A549 (cell line): ENCODE measurements around the gene KCNJ10.

Source experiments
- CEBPB ChIP-seq, 2 experiments: fragments of >200 bp in 1 of 2; sonication (Bioruptor Twin) in 1 of 2; formaldehyde crosslinking in 1 of 2; IDR thresholded peaks; 2 replicates each; pipeline ENCODE4 v1.6.1; 2012 to 2016
- EP300 ChIP-seq, 2 experiments: fragments of >200 bp; sonication (Bioruptor Twin); formaldehyde crosslinking; IDR thresholded peaks; 2 replicates in 1 of 2; 3 replicates in 1 of 2; pipeline ENCODE4 v1.6.1; 2016 to 2017
- HOXA7 ChIP-seq: fragments of 250-450 bp; sonication (Bioruptor Pico); IDR thresholded peaks from 2 replicates; pipeline ENCODE4 v1.5.0; 2020; ENCODE audit warnings: mild to moderate bottlenecking, moderate library complexity
- JUNB ChIP-seq: fragments of >200 bp; sonication (Bioruptor Twin); formaldehyde crosslinking; IDR thresholded peaks from 2 replicates; pipeline ENCODE4 v1.6.1; 2016
- MAFK ChIP-seq: fragments of 450-650 bp; IDR thresholded peaks from 2 replicates; pipeline ENCODE4 v1.6.1; 2014; ENCODE audit not compliant: partially characterized antibody
- POLR2A ChIP-seq: IDR thresholded peaks from 2 replicates; pipeline ENCODE4 v1.6.1; 2012; ENCODE audit warnings: mild to moderate bottlenecking, low read length
- TF ChIP-seq, protein P1 (sequence below): fragments of >200 bp; sonication (Bioruptor Twin); formaldehyde crosslinking; IDR thresholded peaks from 3 replicates; pipeline ENCODE4 v1.5.1; 2016
- TF ChIP-seq, protein P2 (sequence below): IDR thresholded peaks from 2 replicates; pipeline ENCODE4 v1.6.1; 2012
- TF ChIP-seq, protein P3 (sequence below): fragments of 450-650 bp; IDR thresholded peaks from 2 replicates; pipeline ENCODE4 v1.6.1; 2014; ENCODE audit warnings: antibody characterized with exemption
- TF ChIP-seq, protein P4 (sequence below): IDR thresholded peaks from 2 replicates; pipeline ENCODE4 v1.6.1; 2012; ENCODE audit warnings: low read depth, borderline replicate concordance
- TF ChIP-seq, protein P5 (sequence below): IDR thresholded peaks from 2 replicates; pipeline ENCODE4 v1.6.1; 2012
- TF ChIP-seq, protein P6 (sequence below): fragments of 200-600 bp; sonication (generic); IDR thresholded peaks from 2 replicates; pipeline ENCODE4 v1.6.1; 2016; ENCODE audit warnings: antibody characterized with exemption, mild to moderate bottlenecking, moderate library complexity

DNA sequence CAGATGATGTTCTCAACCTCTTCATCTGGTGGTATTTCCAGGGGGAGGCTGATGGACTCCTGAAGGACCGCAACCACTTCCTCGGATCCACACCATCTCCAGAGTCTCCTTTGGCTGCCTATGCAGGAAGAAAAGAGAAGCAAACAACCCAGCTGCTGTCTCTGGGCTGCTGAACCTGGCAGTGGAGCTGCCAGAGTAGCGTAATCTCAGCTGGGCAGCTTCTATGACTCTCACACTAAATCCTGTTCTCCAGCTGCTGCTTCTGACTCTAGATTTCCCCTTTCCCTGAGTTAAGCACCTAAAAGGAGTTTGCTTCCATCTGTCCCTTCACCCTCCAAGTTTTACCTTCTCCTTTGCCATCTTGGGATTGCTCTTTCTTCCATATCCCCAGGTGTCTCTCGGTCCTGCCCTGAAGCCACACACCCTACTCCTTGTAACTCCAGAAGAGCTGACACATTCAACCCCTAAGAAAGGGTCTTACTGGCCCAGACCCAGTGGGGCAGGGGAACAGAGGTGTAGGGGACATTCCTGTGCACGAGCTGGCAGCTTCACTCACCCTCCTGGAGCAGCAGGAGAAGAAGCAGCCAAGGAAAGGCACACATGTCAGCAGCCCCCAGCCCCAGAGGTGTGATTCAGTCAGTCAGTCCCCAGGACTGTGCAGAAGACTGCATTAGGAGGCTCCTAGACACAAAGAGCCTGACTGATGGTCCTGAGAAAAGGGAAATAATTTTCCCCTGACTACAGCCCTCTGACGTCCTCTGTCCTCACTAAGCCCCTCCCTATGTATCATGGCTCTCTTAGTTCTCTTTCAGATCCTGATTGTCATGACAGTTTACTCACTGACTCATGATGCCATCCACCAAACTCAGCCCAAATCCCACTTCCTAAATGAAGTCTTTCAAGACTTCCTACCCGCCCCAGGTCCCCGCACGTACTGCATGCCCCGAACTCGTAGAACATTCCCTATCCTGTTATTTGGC, 116.1 kb downstream of the KCNJ10 start, which contains the start of gene SLAMF9:
- TF ChIP-seq, protein P1, sequence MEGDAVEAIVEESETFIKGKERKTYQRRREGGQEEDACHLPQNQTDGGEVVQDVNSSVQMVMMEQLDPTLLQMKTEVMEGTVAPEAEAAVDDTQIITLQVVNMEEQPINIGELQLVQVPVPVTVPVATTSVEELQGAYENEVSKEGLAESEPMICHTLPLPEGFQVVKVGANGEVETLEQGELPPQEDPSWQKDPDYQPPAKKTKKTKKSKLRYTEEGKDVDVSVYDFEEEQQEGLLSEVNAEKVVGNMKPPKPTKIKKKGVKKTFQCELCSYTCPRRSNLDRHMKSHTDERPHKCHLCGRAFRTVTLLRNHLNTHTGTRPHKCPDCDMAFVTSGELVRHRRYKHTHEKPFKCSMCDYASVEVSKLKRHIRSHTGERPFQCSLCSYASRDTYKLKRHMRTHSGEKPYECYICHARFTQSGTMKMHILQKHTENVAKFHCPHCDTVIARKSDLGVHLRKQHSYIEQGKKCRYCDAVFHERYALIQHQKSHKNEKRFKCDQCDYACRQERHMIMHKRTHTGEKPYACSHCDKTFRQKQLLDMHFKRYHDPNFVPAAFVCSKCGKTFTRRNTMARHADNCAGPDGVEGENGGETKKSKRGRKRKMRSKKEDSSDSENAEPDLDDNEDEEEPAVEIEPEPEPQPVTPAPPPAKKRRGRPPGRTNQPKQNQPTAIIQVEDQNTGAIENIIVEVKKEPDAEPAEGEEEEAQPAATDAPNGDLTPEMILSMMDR: no peak
- TF ChIP-seq, protein P2, sequence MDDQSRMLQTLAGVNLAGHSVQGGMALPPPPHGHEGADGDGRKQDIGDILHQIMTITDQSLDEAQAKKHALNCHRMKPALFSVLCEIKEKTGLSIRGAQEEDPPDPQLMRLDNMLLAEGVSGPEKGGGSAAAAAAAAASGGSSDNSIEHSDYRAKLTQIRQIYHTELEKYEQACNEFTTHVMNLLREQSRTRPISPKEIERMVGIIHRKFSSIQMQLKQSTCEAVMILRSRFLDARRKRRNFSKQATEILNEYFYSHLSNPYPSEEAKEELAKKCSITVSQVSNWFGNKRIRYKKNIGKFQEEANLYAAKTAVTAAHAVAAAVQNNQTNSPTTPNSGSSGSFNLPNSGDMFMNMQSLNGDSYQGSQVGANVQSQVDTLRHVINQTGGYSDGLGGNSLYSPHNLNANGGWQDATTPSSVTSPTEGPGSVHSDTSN: no peak
- TF ChIP-seq HOXA7 (CRISPR knock-in tag): no peak
- TF ChIP-seq EP300 (IDR thresholded peaks at IDR 0.05): no peak
- TF ChIP-seq, protein P3, sequence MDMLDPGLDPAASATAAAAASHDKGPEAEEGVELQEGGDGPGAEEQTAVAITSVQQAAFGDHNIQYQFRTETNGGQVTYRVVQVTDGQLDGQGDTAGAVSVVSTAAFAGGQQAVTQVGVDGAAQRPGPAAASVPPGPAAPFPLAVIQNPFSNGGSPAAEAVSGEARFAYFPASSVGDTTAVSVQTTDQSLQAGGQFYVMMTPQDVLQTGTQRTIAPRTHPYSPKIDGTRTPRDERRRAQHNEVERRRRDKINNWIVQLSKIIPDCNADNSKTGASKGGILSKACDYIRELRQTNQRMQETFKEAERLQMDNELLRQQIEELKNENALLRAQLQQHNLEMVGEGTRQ: no peak
- TF ChIP-seq POLR2A: no peak; the same call in 1 of the 2 replicates
- TF ChIP-seq, protein P4, sequence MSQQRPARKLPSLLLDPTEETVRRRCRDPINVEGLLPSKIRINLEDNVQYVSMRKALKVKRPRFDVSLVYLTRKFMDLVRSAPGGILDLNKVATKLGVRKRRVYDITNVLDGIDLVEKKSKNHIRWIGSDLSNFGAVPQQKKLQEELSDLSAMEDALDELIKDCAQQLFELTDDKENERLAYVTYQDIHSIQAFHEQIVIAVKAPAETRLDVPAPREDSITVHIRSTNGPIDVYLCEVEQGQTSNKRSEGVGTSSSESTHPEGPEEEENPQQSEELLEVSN: no peak
- no peak for TF ChIP-seq CEBPB (IDR thresholded peaks at IDR 0.05)
- TF ChIP-seq MAFK: no peak
- no peak for TF ChIP-seq JUNB
- TF ChIP-seq, protein P5, sequence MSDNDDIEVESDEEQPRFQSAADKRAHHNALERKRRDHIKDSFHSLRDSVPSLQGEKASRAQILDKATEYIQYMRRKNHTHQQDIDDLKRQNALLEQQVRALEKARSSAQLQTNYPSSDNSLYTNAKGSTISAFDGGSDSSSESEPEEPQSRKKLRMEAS: no peak
- TF ChIP-seq, protein P6, sequence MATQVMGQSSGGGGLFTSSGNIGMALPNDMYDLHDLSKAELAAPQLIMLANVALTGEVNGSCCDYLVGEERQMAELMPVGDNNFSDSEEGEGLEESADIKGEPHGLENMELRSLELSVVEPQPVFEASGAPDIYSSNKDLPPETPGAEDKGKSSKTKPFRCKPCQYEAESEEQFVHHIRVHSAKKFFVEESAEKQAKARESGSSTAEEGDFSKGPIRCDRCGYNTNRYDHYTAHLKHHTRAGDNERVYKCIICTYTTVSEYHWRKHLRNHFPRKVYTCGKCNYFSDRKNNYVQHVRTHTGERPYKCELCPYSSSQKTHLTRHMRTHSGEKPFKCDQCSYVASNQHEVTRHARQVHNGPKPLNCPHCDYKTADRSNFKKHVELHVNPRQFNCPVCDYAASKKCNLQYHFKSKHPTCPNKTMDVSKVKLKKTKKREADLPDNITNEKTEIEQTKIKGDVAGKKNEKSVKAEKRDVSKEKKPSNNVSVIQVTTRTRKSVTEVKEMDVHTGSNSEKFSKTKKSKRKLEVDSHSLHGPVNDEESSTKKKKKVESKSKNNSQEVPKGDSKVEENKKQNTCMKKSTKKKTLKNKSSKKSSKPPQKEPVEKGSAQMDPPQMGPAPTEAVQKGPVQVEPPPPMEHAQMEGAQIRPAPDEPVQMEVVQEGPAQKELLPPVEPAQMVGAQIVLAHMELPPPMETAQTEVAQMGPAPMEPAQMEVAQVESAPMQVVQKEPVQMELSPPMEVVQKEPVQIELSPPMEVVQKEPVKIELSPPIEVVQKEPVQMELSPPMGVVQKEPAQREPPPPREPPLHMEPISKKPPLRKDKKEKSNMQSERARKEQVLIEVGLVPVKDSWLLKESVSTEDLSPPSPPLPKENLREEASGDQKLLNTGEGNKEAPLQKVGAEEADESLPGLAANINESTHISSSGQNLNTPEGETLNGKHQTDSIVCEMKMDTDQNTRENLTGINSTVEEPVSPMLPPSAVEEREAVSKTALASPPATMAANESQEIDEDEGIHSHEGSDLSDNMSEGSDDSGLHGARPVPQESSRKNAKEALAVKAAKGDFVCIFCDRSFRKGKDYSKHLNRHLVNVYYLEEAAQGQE: no peak
